T-helper 2 cell (primary cell): ENCODE results near the gene SLC1A1.

Experiments used
- DNase-seq, 5 experiments: peaks; one replicate each; pipeline versions ENCODE4 v3.0.0 to v3.0.0-alpha.2; 2012 to 2022
- total RNA-seq, 2 donors: gene quantifications; one replicate each; lab custom pipeline; 2026; lab: John Stamatoyannopoulos, UW

Gene SLC1A1
- 0.67 to 0.94 reads per million in 2 donors for total RNA-seq

DNA sequence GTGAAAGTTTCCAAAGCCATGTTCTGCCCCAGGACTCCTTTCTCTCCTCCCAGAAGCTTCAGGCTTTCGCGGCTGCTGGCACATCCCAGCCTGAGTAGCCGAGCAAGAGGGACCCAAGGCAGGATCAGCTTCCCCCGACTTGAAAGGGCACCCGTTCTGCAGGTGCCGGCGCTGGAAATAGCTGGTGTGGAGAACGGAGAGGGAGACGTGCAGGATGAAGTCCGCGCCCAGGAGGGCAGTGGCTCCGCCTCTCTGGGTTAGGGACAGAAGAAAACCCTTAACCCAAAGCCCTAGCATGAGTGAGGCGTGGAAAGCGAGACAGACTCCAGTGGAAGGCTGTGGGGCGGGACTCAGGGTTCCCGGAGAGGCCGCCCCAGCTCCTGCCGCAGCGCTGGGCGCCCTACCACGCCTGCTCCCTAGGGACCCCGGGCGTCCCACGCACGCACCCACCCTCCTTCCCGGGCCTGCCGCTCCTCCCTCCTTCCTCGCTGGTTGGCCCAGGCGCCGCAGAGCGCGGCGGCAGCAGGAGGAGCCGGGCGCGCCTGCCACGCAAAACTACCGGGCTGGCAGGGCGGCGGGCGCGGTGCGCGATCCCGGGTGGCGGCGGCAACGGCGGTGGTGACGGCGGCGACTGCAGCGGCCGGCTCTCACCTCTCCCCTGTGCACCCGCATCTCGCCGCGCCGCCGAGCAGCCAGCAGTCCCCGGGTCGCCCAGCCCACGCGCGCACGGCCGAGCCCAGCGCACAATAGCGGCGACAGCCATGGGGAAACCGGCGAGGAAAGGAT lies at the start of gene SLC1A1:
SLC1A1 (plus strand) TSS at position 550 of the 786 bp plus-strand sequence; CDS start at position 762, 212 bp downstream.
- peak in 2 of 5 experiments; percentile 9 to 22 for DNase-seq

DNA sequence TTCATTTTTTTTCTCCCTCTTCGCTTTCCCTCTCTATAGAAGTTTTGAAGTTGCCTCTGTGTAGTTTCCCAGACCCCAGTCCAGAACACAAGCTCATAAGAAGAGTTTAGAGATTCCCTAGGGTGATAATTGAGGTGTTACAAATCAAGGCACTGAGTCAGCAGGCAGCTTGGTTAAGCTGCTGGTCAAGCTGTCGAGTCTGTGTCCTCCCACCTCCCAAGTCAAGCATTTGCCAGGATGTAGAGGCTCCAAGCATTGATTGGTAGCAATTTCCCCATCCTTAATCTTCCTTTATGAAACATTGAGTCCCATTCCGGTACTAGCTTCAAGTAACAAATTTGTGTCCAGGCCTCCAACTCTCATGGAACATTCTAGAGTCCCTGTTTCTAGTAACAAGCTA lies 47.5 kb upstream of the SLC1A1 start:
- DNase-seq = no peak

DNA sequence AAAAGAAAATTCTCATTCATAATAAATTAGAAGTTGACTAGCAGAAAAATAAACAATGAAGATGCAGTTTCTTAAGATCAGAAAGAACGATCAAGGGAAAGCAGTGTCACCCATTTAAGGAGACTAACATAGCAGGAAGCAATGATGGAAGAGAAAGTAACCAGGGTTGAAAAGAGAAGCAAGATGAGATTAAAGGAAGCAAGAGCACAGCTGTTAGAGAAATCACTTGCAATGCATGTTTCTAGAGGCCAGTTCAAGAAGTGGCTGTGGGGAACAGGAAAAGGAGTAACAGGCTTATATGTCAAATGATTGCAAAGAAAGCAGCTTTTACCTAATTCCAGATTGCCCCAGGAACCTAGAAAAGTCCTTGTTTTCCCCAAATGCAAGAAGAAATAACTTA lies 46.8 kb upstream of the SLC1A1 start:
- no peak for DNase-seq

DNA sequence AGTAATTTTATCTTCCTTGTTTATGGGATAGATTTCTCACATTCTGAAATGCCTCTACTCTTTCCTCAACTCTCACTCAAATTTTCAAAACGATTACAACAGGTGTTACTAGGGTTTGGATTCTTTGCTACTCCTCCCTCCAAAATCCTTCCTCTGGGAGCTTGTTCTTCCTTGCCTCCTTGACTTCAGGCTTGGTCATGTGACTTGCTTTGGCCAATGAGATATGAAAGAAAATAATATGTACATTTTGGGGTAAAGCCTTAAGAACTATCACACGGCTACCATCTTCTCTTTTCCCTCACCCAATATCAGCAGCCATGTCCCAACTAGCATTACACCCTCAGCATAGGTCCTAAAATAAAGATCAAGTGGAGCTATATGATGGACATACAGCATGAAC lies 28.8 kb upstream of the SLC1A1 start:
- no peak for DNase-seq

DNA sequence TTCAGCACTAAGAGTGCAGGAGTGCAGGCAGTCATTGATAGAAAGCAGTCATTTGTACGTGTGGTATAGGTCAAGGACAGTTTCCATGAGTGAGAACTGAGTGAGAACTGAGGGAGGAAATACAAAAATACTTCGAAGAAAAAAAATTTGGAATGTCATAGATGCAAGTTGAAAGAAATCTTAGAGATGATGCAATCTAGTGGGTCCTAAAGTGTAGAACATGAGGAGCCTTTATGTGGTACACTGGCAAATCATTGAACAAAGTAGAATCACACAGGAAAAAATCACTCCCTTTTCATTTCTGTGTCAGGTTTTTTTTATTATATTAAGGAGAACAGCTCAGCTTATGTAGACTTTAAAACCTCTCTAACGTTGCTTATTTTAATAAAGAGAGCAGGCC lies 26.4 kb upstream of the SLC1A1 start:
- no peak for DNase-seq

DNA sequence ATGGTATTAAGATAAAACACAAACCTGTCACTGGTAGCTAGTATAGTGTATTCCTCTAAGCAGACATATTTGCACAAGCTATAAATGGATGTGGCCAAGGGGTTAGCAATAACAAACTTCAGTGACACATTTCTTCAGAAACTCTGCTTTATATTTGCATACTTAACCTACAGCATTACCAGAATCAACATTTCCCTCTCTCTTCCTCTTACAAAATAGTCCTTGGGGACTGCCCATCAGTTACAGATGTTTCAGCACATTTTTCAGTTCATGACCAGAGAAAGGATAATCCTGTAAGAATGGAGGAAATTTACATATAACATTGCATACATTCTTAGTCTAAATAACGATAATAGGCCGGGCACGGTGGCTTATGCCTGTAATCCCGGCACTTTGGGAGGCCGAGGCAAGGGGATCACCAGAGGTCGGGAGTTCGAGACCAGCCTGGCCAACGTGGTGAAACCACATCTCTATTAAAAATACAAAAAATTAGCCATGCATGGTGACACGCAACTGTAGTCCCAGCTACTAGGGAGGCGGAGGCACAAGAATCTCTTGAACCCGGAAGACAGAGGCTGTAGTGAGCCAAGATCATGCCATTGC lies 25.3 kb upstream of the SLC1A1 start:
- DNase-seq = no peak

DNA sequence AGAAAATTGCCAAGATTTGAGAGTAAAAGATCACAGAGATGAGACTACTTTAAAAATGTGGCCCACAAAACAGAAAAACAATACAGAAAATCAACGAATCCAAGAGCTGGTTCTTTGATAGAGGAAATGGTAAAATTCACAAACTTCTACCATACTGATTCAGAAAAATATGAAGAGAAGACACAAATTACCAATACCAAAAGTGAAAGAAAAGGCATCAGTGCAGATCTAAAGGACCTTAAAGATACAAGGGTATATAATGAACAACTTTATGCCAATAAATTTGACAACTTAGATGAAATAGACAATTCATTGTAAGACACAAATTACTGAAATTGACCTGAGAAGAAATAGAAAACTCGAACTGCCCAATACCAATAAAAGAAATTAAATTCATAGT lies 24.4 kb upstream of the SLC1A1 start:
- no peak for DNase-seq

DNA sequence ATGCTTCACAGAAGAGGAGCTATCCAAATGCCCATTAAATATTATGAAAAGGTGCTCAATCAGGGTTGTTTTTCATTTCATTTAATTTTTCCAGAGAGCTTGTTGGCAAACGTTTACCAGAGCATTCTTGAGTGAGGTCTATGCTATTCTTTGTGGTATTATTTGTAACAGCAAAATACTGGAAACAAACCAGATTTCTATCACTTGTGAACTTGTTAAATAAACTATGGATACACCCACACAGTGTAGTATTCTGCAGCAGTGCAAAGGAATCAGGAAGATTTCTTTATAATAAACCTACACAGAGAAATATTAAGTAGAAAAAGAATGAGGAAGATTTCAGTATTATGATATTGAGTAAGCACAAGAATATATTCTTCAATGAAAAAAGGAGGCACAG lies 15.0 kb upstream of the SLC1A1 start:
- no peak for DNase-seq

DNA sequence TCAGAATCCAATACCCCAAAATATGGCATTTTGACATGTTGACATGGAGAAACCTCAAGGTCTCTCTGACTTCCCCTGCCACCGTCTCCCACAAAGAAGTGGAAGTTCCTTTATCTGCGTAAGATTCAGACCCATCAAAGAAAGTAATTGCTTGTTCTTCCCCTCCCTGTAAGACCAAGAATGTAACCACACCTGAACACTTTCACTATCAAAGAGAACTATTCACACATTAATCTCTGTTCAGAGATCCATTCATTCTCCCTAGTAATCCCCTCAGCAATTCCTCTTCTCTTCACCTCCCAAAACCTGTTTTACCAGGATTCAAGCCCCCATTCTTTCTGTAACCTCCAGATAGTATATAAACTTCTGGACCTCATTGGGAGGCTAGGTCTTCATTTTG lies 4.1 kb upstream of the SLC1A1 start:
- DNase-seq = no peak

DNA sequence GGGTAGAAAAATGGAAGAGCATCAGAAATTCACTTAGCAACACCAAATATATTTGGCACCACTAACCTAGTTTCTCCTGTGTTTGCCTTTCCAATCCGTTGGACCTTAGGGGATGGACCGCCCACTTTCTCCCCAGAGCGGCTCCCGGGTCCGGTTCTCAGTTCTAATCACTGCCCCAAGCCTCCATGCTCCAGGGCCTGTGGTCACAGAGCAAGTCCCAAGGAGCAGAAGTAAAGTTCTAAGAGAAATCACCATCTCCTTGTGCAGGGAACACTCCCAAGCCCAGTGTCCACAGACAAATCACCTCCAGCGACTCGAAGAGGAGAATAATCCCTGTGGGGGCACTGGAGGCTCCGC lies 728 bp upstream of the SLC1A1 start:
- DNase-seq = no peak

DNA sequence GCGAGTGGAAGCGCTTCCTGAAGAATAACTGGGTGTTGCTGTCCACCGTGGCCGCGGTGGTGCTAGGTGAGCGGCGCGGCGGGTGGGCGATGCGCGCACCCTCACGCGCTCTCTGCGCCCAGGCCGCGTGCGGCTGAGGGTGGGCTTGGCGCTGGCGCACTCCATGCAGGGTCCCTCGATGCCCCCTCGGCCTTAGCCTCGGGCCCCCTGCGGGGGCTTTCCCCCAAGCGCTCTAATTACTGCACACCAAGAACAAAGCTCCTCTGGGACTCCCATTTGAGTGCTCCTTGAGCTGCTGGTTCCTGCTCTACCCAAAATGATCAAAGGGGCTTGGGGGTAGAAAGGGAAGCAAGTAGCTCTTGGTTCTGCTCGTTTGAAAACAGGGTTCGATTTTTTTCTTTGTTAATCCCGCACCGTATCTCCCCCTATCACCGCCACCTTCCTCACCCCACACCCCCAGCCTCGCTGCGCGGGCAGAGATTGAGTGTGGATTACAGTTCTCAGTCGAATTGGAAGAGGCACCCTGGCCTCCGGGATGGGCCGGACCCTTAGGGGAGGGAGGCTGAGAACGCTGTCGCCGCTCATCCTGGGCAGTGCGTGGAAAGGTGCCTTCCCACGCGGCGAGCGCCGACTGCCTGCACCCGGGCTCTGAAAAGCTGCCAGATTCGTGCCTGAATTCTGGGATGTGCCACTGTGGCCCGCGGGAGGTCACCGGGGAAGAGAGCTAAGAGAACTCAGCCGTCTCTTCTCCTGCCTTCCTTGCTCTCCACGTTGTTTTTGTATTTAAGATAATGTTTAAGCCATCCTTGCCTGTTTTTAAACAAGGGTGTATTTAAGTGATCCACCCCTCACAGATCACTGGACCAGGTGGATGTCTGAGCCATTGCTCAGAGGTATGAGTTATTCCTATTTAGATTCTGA lies 697 bp downstream of the SLC1A1 start:
- no peak for DNase-seq

DNA sequence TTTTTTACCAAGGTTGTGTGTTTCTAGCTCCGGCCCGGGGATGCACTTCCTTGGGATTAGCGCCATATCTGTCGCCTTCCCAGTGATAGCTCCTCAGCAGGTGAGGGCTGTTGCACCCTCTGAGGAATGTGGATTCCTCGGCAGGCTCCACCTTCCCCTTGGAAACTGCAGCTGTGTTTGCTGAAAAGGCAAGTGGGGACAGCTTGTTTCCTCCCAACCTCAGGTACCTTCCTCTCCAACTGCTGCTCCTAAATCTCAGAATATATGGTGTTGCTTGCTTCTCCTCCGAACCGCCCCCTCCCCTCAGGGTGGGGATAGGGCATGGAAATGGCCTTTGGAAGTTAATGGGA lies 1.3 kb downstream of the SLC1A1 start:
- DNase-seq = no peak

DNA sequence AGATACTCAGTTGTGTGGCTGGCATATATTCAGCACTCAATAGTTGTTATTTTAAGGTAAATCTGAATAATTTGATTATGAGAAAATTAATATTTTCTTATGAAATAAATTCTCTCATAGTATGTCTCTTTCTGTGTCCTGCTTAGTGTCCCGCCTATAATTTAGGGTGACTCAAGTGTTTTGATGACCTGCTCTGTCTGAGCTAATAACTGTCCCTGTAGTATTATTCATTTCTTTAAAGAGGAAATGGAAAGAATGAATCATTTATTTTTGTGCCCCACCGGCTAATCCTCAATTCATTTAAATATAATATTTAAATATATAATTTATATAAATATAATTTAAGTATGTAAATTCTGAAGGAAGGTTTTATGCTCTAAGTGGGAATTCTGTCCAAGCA lies 4.1 kb downstream of the SLC1A1 start:
- no peak for DNase-seq

DNA sequence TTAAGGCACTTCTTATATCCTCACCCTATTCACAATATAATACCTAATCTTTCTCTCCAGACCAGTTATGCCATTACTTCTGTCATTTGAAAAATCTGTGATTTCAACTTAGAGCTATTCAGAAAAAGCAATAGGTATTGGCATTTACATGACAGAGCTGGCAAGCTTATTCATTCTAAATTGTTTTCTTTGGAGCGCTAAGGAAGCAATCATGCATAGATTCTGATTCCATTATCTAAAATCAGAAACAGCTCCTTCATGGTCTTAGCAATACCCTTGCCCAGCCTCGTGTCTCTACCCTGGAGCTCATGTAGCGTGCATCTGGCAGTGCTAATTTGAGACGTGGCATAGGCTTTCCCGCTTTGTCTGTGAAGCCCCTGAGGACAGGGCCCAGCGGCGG lies 4.5 kb downstream of the SLC1A1 start:
- no peak for DNase-seq

DNA sequence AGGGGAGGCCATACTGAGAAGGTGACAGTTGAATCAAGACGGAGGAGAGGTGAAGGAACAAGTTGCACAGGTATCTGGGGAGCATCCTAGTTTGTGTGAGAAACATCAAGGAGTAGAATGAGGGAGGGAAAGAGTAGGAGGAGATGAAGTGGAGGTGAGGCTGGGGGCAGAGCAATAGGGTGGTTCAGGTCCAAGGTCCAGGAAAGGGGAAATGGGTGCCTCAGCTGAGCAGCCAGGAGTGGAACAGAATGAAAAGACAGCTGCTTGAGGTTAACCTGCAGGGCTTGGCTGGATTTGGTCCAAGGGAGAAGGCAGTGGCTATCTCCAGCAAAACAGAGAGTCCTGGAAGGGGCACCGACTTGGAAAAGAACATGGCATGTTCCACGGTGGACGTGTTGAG lies 5.3 kb downstream of the SLC1A1 start:
- no peak for DNase-seq

DNA sequence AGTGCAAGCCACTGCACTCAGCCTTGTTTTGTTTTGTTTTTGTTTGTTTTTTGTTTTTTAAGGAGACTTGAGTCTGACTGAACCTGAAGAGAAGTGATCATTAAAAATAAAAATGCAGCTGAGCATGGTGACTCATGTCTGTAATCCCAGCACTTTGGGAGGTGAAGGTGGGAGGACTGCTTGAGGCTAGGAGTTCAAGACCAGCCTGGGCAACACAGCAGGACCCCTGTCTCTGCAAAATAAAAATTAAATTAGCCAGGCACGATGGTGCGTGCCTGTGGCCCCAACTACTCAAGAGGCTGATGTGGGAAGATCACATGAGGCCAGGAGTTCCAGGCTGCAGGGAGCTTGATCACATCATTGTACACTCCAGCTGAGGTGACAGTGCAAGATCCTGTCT lies 6.2 kb downstream of the SLC1A1 start:
- DNase-seq = no peak

DNA sequence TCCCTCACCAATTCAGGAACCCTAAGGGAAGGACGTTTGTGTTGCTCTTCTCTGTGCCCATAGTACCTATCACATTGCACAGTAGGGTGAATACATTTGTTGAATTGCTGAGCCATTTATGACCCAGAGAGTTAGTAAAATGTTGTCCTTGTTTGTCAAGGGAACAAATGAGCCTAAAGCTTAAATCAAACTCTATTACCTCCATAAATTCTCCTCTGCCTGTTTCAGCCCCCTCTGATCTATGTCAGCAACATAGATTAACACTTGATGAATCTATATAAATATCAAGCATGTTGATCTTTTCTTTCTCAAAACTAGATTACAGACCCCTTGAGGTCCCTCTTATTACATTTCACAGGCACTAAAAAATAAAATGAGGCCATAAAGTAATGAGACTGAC lies 7.1 kb downstream of the SLC1A1 start:
- no peak for DNase-seq

DNA sequence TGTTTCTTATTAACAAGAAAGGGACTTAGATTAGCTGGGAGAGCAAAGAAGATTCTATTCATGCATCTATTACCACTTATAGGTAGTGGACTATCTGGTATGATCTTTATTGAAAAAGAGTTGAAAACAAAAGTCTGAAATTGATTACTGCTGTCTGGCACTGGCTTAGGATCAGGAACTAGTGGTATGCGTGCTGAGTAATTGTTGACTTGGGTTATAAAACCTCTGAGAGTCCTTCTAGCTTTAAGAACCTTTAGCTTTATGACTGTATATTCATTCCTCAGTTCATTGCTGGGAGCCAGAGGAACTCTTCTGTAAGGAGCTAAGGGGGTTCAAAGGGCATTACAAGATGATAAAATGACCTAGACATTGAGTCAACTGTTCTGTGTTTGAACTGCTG lies 7.6 kb downstream of the SLC1A1 start:
- DNase-seq = no peak

DNA sequence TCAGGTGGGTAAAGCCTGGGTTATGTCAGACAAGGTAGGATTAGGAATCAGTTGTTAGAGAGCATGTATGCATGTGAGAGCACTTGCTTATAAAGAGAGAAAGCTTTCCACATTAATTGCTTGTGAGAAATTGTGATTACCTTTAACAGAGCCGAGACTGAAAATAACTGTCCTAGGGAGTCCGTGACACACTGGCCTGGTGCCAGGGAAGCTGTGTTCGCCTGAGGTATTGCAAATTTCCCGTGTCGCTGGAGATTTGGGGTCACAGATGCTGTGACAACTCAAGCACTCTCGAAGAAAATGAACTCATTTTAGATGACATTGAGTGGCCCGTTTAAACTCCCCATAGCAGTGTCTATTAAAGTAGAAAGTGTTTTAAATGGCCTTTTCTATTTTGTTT lies 9.6 kb downstream of the SLC1A1 start:
- DNase-seq = no peak

DNA sequence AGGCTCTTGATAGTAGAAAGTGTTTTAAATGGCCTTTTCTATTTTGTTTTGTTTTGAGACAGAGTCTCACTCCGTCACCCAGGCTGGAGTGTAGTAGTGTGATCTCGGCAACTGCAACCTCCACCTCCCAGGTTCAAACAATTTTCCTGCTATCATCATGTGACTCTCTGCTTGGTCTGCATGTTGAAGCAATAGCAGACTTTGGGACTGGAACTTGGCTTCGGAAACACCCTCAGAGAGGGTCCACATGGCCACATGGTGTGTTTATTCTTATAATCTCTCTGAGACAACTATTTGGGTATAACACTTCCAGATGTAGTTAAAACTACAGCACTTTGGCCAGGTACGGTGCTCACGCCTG lies 10.9 kb downstream of the SLC1A1 start:
- DNase-seq = no peak

DNA sequence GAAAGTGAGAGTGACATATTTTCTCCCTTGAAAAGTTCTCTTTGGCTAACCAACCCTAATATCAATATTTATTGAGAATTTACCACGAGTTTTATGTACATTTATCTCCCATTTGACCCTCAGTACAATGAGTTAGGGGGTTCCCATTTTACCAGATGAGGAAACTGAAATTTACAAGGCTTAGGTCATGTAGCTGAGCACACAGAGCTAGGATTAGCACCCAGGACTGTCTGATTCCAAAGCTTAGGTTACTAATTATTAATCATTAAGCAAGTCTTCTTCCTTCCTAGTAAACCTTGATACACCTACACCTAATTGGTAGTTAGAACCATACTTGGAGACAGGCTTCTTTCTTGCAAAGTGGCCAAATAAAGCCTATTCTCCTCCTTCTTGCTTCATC lies 12.2 kb downstream of the SLC1A1 start:
- DNase-seq = no peak

DNA sequence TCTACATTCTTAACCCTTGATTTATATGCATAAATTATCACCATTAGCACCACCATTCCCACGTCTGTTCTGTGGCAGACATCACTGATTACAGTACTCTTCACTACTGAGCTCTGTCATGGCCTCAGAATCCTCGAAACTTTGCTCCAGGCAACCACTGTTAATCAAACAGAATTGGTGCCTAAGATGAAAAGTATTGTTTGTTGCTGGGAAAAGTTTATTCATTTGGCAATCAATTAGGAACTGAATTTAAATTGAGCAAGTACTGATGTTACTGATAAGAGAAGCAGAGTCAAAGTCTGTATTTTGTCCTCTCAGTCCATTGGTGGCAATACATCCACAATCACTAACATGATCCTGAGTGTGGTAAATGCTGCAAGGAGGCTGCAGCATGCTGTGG lies 12.8 kb downstream of the SLC1A1 start:
- no peak for DNase-seq

DNA sequence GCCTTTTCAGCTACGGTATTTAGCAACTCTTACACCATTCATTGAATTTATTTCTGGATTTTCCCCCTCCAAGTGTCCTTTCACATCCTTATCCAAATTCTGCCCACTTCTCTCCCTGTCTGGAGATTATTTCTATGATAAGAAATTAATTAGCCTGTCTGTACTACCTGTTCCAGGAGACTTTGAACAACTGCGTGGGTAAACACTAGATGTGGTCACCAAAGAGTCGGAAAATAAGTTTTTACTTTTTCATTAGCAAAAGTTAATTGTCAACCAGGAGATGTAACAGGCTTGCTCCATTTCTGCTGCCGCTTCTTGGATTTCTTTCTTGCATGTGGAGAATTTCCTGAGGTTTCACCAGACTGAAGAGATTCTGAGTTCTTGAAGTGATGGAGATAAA lies 14.0 kb downstream of the SLC1A1 start:
- no peak for DNase-seq

DNA sequence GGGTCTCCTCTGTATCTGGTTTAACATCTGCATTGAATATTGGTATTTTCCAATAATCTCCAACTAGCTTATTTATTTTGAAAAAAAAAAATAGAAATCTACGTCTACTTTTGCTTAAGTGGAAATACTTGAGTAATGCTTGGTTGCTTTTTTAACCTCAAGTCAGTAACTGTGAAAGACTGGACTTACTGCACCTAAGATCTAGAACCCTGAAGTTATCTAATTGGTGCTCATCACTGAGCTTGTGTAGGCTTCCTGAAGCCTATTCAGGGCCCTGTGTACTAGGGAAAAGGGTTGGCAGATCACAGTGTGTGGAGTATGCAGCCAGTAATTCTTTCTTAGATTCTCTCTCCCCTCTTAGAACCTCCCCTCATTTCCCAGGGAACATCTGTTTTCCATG lies 16.2 kb downstream of the SLC1A1 start:
- DNase-seq = no peak
